UCSD-AML1 (cell line): ENCODE data around the gene TRIM74.
A peak's percentile ranks its signal among the peaks of the same experiment; 100 is the strongest.
"Not testable (repeated sequence)": the region's sequence is repeated elsewhere in the genome, so short reads cannot be mapped to it uniquely, and the experiment has no call there.

Experiments
- DNase-seq: peaks from one replicate; lab custom pipeline; 2025; ENCODE audit not compliant: unreplicated experiment; lab: John Stamatoyannopoulos, UW

The TRIM74 gene

DNA sequence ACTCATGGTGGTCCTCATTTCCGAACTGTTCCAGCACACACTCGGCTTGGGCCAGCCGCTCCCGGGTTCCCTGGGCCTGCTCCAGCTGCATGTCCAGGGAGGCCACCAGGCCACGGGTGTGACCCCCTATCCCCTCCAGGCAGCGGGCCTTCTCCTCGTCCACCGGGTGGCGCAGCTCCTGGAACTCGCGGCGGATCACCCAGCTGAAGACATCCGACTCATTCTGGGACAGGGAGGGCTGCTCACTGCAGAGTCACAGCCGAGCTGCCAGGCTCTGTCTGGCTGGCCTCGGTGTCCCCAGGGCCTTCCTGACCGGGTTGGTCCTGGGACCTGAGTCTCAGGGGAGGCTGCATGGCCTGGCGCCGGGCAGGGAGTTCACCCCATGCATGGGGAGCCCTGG, 9.2 kb downstream of the TRIM74 start:
- DNase-seq: not testable (repeated sequence)

DNA sequence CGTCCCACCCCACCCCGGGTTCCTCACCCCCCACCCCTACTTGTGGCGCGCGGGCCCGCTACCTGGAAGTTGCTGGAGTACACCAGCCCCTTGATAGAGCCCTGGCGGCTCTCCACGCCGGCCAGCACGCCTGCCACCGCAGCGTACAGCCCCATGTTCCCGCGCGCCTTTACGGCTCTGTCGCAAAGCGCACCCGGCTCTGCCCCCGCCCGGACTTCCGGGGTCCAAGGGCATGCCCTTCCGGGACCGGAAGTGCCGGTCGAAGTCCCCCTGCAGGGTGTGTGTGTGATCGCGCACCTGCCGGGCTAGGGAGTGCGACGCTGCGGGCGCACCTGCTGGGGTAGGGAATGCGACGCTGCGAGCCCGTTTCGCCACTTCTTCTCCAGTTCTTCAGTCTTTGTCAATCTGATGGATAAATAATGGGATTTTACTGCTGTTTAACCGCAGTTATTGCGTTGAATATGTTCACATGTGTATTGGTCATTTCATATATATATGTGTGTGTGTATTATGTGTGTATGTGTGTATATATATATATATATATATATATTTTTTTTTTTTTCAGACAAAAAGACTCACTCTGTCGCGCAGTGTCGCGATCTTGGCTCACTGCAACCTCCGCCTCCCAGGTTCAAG, 14.6 kb downstream of the TRIM74 start:
- DNase-seq: not testable (repeated sequence)

DNA sequence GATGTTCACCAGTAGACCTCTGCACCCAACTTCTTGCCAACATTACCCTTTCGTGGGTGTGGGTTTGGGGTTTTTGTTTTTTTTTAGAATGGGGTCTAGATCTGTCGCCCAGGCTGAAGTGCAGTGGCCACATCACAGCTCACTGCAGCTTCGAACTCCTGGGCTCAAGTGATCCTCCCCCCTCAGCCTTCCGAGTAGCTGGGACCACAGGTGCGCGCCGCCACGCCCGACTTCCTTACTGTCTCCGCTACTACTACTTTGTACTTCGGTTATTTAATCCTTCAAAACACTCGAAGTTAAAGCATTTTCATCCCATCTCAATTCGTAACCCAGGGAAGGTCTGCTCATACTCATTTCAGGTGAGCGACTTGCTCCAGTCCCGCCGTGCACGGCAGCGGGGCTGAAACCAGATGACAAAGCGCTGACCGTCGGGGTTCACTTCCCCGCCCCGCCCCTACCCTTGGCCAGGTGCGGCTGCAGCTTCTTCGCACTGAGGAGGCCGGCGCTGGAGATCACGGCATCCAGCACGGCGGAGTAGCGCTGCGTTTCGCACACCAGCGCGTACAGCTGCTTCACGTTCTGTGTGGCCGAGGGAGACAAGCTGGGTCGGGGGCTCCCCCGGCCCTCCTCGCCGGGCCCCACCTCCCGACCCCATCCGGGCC, 15.2 kb downstream of the TRIM74 start:
- not testable (repeated sequence) for DNase-seq

DNA sequence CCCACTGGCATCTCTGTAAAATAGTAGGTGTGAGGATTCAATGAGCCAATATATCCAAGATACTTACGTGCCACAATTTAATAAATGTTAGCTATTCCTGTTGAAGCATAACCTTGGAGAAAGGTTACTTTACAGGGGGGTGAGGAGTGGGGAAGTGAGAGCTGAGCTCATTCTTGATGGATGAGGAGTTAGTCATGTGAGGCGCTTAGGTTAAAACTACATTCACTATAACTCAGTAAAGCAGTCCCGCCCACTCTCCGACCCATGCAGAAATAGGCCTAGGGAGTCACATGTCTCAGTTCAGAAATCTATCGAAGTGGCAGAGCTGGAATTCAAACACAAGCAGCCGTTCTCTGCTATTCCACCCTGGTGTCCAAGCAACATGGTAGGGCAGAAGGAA, 18.8 kb downstream of the TRIM74 start:
- not testable (repeated sequence) for DNase-seq

DNA sequence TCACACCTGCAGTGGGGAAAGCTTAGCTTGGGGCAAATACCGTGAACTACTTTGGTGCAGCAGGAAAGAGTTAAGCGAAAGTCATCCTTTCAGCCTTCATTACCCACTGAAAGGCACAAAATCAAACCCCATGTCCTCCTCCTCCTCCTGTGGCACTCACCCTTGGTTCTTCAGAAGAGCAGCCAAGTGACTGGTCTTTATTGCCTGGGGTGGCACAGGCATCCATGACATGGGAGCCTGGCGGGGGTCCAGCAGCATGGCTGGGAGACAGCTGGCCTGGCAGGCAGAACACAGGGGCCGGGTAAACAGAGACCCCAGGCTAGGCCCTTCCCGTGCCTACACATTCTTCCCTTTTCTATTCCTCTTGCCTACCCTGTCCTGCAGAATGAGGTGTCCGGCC, 19.6 kb downstream of the TRIM74 start:
- DNase-seq: not testable (repeated sequence)

DNA sequence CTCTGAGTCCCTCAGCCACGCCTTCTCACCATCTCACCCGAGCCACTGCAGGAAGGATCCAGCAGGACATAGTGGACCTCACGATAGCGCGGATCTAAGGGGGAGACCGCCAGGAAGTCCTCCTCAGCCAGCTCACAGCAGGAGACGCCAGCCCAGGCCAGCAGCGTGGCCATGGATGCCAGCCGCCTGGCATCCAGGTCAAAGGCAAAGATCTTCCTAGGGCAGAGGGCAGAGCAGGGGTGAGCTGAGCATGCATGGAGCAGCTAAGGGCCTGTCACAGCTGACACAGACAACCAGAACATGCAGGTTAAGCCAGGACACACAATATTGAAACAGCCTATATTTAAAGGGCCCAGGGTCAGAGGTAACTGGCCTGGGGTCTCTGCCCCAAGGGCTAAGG, 20.0 kb downstream of the TRIM74 start:
- DNase-seq: not testable (repeated sequence)

DNA sequence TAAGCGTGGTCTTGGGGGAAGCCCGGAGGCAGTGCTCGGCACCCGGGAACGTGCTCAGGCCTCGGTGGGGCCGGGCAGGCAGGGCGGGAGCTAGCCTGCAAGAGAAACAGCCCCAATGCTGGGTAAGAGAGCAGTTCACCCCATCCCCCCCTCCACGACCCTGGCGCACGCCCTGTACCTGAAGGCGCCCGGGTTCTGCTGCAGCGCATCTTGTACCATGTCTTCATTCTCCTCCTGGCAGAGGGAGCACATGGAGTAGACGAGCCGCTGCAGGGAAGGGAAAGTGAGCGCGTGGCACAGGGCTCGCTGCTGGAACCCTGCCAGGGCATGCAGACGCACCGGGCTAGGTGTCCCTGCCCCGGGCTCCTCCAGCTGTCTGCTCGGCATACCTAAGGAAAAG, 20.6 kb downstream of the TRIM74 start:
- DNase-seq: not testable (repeated sequence)

DNA sequence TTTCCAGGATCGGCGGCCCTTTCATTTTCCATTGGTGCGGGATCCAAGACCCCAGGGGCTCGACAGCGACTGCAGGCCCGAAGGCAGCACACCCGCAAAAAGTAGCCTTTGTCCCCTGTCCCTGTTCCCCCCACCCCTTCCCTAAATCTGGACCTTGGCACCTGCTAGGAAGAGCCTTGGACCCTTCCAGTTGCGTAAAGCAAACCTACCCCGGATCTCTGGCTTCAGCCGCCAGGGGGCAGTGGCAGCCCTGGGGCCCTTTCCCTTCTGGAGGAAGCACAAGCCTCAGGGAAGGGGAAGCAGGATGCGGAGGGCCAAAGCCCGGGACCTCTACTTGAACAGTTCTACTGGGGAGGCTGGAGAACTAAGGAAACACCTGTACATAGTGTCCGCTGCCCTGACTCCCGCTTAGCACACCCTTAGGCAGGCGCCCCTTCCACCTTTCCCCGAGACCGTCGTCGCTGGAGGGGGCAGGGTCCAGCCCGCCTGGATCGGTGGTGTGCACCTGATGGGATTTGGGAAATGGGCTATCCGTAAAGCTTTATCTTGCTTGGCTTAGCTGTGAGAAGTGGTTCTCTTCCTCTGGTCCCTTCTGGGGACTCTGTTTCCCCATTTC, 23.0 kb downstream of the TRIM74 start:
- not testable (repeated sequence) for DNase-seq

DNA sequence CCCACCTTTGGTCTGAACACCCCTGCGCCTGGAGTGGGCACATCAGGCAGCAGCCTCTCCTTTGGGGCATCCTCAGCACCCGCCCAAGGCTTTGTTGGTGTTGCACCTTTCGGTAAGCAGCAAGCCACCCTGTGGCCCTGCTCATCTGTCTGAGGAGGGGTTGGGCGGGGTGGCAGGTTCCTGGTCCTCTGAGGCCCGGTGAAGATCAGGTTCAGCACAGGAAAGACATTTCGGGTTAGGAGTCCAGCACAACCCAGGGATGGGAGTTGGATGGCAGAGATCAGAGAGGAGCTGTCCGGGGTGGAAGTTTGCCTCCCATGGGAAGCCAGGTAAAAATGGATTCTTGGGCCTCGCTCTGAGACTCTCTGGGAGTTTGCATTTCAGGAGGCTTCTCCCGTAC, 23.7 kb downstream of the TRIM74 start:
- not testable (repeated sequence) for DNase-seq

DNA sequence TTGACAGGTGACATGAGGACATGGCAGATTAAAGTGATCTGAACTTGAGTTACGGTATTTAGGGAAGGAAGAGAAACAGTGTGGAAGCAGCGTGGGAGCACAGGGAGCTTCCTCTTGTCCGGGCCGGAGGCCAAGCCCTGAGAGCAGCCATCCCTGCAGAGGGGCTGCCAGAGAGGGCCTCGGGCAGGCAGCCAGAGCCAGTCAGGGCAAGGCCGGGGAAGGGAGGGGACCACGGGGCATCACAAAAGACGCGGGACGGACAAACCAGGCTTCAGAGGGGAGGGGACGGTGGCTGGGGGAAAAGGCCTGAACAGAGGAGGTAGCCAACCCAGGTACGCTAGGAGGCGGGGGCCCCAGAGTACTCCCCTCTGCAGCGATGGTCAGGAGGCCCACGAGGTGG, 24.3 kb downstream of the TRIM74 start:
- DNase-seq: not testable (repeated sequence)

DNA sequence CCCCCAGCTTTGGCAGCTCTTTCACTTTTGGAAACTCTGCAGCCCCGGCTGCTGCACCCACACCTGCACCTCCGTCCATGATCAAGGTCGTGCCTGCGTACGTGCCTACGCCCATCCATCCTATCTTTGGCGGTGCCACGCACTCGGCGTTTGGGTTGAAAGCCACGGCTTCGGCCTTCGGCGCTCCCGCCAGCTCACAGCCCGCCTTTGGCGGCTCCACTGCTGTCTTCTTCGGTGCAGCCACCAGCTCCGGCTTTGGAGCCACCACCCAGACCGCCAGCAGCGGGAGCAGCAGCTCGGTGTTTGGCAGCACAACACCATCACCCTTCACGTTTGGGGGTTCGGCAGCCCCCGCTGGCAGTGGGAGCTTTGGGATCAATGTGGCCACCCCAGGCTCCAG, 26.3 kb downstream of the TRIM74 start:
- not testable (repeated sequence) for DNase-seq

DNA sequence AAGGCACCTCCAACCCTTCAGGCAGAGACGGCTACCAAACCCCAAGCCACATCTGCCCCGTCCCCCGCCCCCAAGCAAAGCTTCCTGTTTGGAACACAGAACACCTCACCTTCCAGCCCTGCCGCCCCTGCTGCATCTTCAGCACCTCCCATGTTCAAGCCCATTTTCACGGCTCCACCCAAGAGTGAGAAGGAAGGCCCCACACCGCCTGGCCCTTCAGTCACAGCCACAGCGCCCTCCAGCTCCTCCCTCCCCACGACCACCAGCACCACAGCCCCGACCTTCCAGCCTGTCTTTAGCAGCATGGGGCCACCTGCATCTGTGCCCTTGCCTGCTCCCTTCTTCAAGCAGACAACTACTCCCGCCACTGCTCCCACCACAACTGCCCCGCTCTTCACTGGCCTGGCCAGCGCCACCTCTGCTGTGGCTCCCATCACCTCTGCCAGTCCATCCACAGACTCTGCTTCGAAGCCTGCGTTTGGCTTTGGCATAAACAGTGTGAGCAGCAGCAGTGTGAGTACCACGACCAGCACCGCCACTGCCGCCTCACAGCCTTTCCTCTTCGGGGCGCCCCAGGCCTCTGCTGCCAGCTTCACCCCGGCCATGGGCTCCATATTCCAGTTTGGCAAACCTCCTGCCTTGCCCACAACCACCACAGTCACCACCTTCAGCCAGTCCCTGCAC, 27.1 kb downstream of the TRIM74 start:
- DNase-seq: not testable (repeated sequence)

DNA sequence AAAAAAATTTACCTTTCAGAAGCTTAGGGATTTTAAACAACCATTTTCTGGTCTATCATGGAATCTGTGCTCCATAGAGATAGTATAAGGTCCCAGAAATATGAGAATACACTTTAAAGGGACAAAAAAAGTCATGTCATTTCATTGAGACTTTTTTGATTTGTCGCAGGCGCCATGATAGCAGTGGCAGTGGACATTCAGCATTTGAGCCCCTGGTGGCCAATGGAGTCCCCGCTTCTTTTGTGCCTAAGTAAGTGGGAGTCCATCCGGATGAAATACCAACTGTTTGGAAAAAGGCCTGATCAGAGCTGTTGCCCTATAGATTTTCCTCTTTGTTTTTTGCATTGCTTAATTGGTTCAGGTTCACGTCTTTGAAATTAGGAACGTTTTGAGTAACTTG, 41.0 kb downstream of the TRIM74 start:
- not testable (repeated sequence) for DNase-seq

DNA sequence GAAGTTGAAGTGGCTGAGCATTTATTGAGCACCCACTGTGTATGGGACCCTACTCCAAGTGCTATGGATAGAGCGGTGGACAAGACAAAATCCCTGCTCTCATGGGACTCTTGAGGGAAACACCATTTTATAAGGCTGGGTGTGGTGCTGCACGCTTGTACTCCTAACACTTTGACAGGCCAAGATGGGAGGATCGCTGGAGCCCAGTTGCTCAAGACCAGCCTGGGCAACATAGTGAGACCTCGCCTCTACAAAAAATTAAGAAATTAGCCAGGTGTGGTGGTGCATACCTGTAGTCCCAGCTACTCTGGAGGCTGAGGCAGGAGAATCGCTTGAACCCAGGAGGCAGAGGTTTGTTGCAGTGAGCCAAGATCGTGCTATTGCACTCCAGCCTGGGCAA, 41.5 kb downstream of the TRIM74 start:
- not testable (repeated sequence) for DNase-seq

DNA sequence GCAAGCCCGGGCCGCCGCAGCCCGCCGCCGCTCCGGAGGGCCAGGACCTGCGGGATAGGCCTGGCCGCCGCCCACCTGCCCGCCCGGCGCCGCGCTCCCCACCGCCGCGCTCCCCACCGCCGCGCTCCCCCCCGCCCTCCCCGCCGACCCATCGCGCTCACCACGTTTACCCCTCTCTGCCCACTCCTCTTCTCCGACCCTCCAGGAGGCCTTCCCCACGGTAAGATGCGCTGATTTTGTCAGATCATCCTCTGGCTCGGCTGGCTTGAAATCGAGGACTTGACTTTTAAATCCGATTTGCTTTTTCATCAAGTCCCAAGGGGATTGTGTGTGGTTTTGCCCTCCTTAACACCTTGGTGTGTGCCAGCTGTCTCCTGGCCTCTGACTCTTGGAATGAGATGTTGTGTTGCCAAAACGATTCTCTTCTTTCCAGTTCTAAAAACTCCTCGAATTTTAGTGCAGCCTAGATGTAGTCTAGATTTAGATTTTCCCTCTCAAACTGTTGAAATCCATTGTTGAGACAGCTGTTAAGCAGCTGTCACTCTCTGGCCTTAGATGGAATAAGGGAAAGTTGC, 43.6 kb downstream of the TRIM74 start:
- no peak for DNase-seq

DNA sequence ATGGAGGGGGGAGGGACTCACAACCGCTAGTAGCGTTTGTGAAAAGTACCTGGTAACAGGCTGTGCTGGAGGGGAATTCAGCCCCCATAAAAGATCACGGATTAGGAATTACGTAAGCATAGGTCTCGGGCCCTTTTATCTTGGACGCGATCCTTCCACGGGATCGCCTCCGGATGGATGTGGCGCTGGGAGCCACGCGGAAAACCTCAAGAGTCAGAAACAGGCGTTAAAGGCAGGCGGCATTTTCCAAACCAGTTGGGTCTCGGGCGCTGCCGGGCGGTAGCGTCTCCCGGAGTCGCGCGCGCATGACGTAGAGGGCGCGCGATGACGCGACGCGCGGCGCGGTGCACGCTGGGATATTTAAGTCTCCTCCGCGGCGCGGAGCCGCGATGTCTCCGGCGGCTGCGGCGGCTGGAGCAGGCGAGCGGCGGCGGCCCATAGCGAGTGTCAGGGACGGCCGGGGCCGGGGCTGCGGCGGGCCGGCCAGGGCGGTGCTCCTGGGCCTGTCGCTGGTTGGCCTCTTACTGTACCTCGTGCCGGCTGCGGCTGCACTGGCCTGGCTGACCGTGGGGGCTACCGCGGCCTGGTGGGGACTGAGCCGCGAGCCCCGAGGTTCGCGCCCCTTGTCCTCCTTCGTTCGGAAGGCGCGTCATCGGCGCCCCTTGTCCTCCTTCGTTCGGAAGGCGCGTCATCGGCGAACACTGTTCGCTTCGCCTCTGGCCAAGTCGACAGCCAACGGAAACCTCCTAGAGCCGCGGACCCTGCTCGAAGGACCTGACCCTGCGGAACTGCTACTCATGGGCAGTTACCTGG, 44.3 kb downstream of the TRIM74 start, which contains the start of gene POM121:
POM121 (plus strand) TSS at position 363 of the 813 bp plus-strand sequence; CDS start at position 390, 27 bp downstream.
- peak; percentile 76 for DNase-seq

DNA sequence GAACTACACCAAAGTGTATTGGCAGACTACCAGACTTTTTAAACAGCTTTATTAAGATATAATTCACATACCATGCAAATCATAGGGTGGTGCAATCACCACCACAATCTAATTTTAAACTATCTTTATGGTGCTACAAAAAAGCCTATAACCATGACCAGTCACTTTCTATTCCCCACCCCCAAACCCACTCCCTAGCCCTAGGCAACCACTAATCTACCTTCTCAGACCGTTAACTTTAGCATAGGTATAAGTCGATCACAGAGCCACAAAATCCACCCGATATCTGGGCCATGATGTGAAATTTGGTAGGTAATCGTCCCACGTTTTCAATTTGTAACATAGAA, 44.9 kb downstream of the TRIM74 start:
- no peak for DNase-seq

DNA sequence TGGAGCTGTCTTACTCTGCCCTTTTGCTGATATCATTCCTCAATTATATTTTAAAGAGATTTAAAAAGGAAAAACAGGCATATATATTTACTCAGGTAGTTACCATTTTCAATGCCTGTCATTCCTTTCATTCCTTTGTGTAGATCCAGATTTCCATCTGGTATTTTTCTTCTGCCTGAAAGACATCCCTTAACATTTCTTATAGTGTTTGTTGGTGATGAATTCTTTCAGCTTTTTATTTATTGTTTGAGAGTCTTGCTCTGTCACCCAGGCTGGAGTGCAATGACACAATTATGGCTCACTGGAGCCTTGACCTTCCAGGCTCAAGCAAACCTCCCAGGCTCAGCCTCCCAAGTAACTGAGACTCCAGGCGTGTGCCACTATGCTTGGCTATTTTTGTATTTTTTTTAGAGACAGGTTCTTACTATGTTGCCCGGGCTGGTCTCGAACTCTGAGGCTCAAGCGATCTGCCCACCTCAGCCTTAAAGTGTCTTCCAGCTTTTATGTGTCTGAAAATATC, 50.0 kb downstream of the TRIM74 start:
- no peak for DNase-seq

DNA sequence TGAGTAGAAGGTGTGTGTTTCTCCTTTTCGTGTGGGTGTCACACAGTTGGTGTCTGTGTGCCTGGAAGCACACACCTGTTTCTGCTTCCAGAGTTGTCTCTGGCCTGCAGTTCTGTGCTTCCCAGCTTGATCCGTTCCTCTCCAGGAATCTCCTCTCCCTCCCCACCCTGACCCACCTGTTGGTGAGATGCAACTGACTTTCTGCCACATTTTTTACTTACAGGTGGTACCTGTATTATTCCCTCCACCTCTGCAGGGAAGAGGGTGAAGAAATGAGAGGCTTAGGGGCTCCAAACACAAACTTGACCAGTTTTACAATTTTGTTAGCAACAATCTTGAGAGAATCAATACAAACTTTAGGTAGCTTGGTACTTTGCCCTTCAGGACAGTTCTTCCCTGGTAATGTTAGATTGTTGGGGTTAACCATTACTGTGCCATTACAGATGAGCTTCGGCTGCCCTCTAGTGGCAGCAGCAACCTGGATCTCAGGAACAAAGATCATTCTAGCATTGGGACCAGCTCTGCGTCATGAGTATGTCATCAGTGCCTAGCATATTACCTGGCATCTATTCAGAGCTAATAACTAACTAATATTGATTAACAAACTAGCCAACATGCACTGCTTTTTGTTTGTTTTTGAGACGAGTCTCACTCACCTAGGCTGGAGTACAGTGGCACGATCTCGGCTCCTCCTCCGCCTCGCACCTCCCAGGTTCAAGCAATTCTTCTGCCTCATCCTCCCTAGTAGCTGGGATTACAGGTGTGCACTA, 54.3 kb downstream of the TRIM74 start:
- peak; percentile 30 for DNase-seq

DNA sequence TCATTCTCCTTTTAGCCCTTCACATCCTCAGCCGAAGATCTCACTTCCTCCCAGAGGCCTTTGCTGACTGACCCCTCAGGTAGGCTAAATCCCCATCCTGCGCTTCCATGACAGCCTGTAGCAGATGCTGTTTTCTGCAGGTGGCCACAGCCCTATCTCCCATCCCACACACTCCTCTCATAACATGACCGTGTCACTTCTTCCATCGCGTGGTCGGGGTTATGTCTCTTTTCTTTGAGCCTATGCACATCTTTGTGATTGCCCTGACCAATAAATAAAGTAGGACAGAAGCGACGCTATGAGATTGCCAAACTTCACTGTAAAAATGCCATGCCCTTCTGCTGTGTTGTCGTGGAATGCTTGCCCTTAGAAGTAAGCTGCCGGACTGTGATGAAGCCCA, 55.5 kb downstream of the TRIM74 start:
- not testable (repeated sequence) for DNase-seq
